ENCODE data around the gene ATP11A. TPM values are rescaled to one million over a fixed set of nuclear protein-coding genes. Genes with fewer than 3 reads are reported as not detected.

The ATP11A gene
- total and polyA plus RNA-seq, 2 donors (not counting 3 experiments of a cell fraction or from before 2014, with no cell fraction given) = 16.5 to 88.1 TPM

- Histone ChIP-seq H3K4me3 (replicated peaks in 1 of 3; ENCODE audit: insufficient read depth in 1 of 3, low read depth in 1 of 3, low read length in 3 of 3) (no peak overlapping the region), H4K20me1 (replicated peaks; ENCODE audit: control insufficient read depth, extremely low read depth, insufficient read depth, low read length) (no peaks in the 10 kb centered on the region), H2AFZ (ENCODE audit: low read depth, low read length) (no peak overlapping the region), H3K4me2 (ENCODE audit: insufficient read depth, low read length) (no peak overlapping the region), H3K27ac (ENCODE audit: insufficient read depth, low read depth, low read length) (no peak overlapping the region), H3K9me1 (replicated peaks; ENCODE audit: control insufficient read depth, extremely low read depth, insufficient read depth, low read length) (no peaks in the 10 kb centered on the region), H3K9ac (replicated peaks; ENCODE audit: extremely low read depth, insufficient read depth, low read length) (no peak overlapping the region), H3K4me1 (ENCODE audit: control insufficient read depth, extremely low read depth, insufficient read depth, low read length) (no peaks in the 10 kb centered on the region), H3K36me3 (ENCODE audit: control insufficient read depth in 2 of 2, extremely low read depth in 1 of 2, insufficient read depth in 2 of 2, low read length in 2 of 2) (no peaks in the 10 kb centered on the region), H3K79me2 (ENCODE audit: control insufficient read depth, insufficient read depth, low read length) (no peaks in the 10 kb centered on the region), H3K27me3 (ENCODE audit: control insufficient read depth in 2 of 2, insufficient read depth in 2 of 2, low read length in 2 of 2) (peaks cover 2 to 11% of the 10 kb centered on the region in 2 experiments), H3K9me3 (replicated peaks; ENCODE audit: control insufficient read depth, insufficient read depth, low read length) (no peaks in the 10 kb centered on the region)
- intact Hi-C loops (cut with micrococcal nuclease) = no loop called here
- no peak for FAIRE-seq
- dilution Hi-C loops (cut with MboI; ENCODE audit: extremely low pct_ligation_motif_present, low sequenced_read_pairs) = no loop called here
- no peak for TF ChIP-seq POLR2AphosphoS5 (IDR thresholded peaks at IDR 0.05; ENCODE audit: insufficient read depth, low read depth, low read length)
- BruUV-seq (replicated peaks) = no TSS peak
- POLR2A ChIA-PET = no interaction called here
- CTCF ChIA-PET = no interaction called here
- DNase-seq (ENCODE audit: low read depth, low spot score) = no peak
These were observed 15.1 kb upstream of the ATP11A start for GRCh38 chr13:112674412-112675365.

GRCh38 chr13:112675366-112675756 is 14.5 kb upstream of the ATP11A start:
- no peak overlapping the region for H3K4me2 ChIP-seq (ENCODE audit: insufficient read depth, low read length)
- intact Hi-C loops (cut with micrococcal nuclease) = no loop called here
- H3K9me3 ChIP-seq (replicated peaks; ENCODE audit: control insufficient read depth, insufficient read depth, low read length) = no peaks in the 10 kb centered on the region
- no peak overlapping the region for H2AFZ ChIP-seq (ENCODE audit: low read depth, low read length)
- POLR2A ChIA-PET = no interaction called here
- no peak overlapping the region for H3K9ac ChIP-seq (replicated peaks; ENCODE audit: extremely low read depth, insufficient read depth, low read length)
- FAIRE-seq (no peak), DNase-seq (ENCODE audit: low read depth, low spot score) (no peak)
- dilution Hi-C loops (cut with MboI; ENCODE audit: extremely low pct_ligation_motif_present, low sequenced_read_pairs) = no loop called here
- H3K27ac ChIP-seq (ENCODE audit: insufficient read depth, low read depth, low read length) = no peak overlapping the region
- no peaks in the 10 kb centered on the region for H4K20me1 ChIP-seq (replicated peaks; ENCODE audit: control insufficient read depth, extremely low read depth, insufficient read depth, low read length)
- no peak overlapping the region for H3K4me3 ChIP-seq (replicated peaks in 1 of 3; ENCODE audit: insufficient read depth in 1 of 3, low read depth in 1 of 3, low read length in 3 of 3)
- CTCF ChIA-PET = no interaction called here
- H3K36me3 ChIP-seq (ENCODE audit: control insufficient read depth in 2 of 2, extremely low read depth in 1 of 2, insufficient read depth in 2 of 2, low read length in 2 of 2) = no peaks in the 10 kb centered on the region
- H3K9me1 ChIP-seq (replicated peaks; ENCODE audit: control insufficient read depth, extremely low read depth, insufficient read depth, low read length) = no peaks in the 10 kb centered on the region
- no peaks in the 10 kb centered on the region for H3K4me1 ChIP-seq (ENCODE audit: control insufficient read depth, extremely low read depth, insufficient read depth, low read length)
- no peaks in the 10 kb centered on the region for H3K79me2 ChIP-seq (ENCODE audit: control insufficient read depth, insufficient read depth, low read length)
- BruUV-seq (replicated peaks) = no TSS peak
- TF ChIP-seq POLR2AphosphoS5 (IDR thresholded peaks at IDR 0.05; ENCODE audit: insufficient read depth, low read depth, low read length) (no peak), JUN (IDR thresholded peaks at IDR 0.05; ENCODE audit: borderline replicate concordance, insufficient read depth, insufficient read length, low read depth) (no peak), FOS (IDR thresholded peaks at IDR 0.05; ENCODE audit: borderline replicate concordance, insufficient read depth, low read length) (no peak), MYC (IDR thresholded peaks at IDR 0.05; ENCODE audit: low read depth, low read length) (no peak), GATA2 (IDR thresholded peaks at IDR 0.05; ENCODE audit: insufficient read depth, insufficient read length, low read depth, low read length) (no peak), MAX (IDR thresholded peaks at IDR 0.05; ENCODE audit: insufficient read depth, insufficient read length) (no peak), CTCF (IDR thresholded peaks at IDR 0.05; ENCODE audit: extremely low read depth in 1 of 2, insufficient read depth in 1 of 2, low read depth in 1 of 2, low read length in 2 of 2) (no peak), POLR2A (IDR thresholded peaks at IDR 0.05; ENCODE audit: low read depth, low read length) (no peak), EZH2 (IDR thresholded peaks at IDR 0.05; ENCODE audit: borderline replicate concordance, low read depth, low read length, severe bottlenecking) (no peak)
- peaks cover 2 to 11% of the 10 kb centered on the region in 2 experiments for H3K27me3 ChIP-seq (ENCODE audit: control insufficient read depth in 2 of 2, insufficient read depth in 2 of 2, low read length in 2 of 2)

All from endothelial cell of umbilical vein (primary cell).